K562 (cell line): ENCODE results near the gene AFDN. TPM values are rescaled to one million over a fixed set of nuclear protein-coding genes. Genes with fewer than 3 reads are reported as not detected.

ENCODE experiments used
- CEBPG ChIP-seq, 3 experiments: fragments of 200-800 bp in 1 of 3; sonication (Bioruptor generic) in 1 of 3; sonication (generic) in 1 of 3; formaldehyde crosslinking in 1 of 3; IDR thresholded peaks in 2 of 3; conservative IDR thresholded peaks in 1 of 3; 2 replicates each; pipeline versions ENCODE4 v1.6.1 to v1.8.0; 2016 to 2022; ENCODE audit warnings: missing compliant biosample characterization in 2 of 3, missing genetic modification characterization in 2 of 3, mild to moderate bottlenecking in 1 of 3, missing genetic modification reagents in 1 of 3
- ETS2 ChIP-seq: IDR thresholded peaks from 2 replicates; pipeline ENCODE4 v1.6.1; 2016; ENCODE audit warnings: borderline replicate concordance, missing genetic modification characterization, mild to moderate bottlenecking, moderate library complexity, missing compliant biosample characterization; ENCODE audit not compliant: poor library complexity, severe bottlenecking
- FIP1L1 ChIP-seq: fragments of 200-400 bp; formaldehyde crosslinking; IDR thresholded peaks from 2 replicates; pipeline ENCODE4 v1.6.1; 2018; ENCODE audit warnings: mild to moderate bottlenecking, low read depth, low read length; ENCODE audit not compliant: poor library complexity, severe bottlenecking
- GMEB1 ChIP-seq: fragments of 250-450 bp; sonication (Bioruptor Pico); IDR thresholded peaks from 2 replicates; pipeline ENCODE4 v1.4.0; 2020; ENCODE audit warnings: mild to moderate bottlenecking
- GTF2A2 ChIP-seq: IDR thresholded peaks from 2 replicates; pipeline ENCODE4 v1.6.1; 2016; ENCODE audit warnings: mild to moderate bottlenecking, missing genetic modification characterization, missing compliant biosample characterization
- HDAC6 ChIP-seq: IDR thresholded peaks from 2 replicates; pipeline ENCODE4 v1.6.1; 2012; ENCODE audit warnings: low read depth, mild to moderate bottlenecking, control low read depth, inconsistent platforms, low read length, moderate library complexity
- KLF10 ChIP-seq: fragments of 250-450 bp; sonication (Bioruptor Pico); IDR thresholded peaks from 2 replicates; pipeline ENCODE4 v1.6.1; 2021; ENCODE audit warnings: matching md5 sums
- KLF16 ChIP-seq: IDR thresholded peaks from 2 replicates; pipeline ENCODE4 v1.6.1; 2016; ENCODE audit warnings: antibody characterized with exemption
- SUPT5H ChIP-seq: fragments of 450-650 bp; IDR thresholded peaks from 2 replicates; pipeline ENCODE4 v1.6.1; 2016
- ZNF133 ChIP-seq: fragments of 250-450 bp; sonication (Bioruptor Pico); IDR thresholded peaks from 2 replicates; pipeline ENCODE4 v1.4.0; 2020; ENCODE audit warnings: mild to moderate bottlenecking
- polyA plus RNA-seq, 8 experiments: library from polyadenylated mRNA; depleted of rRNA in 4 of 8; stranded (reverse) in 5 of 8; unstranded in 3 of 8; fragments of >200 nt; fragmentation: Nextera tagmentation in 2 of 8; fragmentation: Illumina TruSeq in 1 of 8; extraction: Ambion mirVana in 2 of 8; extraction: Trizol in 1 of 8; gene quantifications; 2 replicates each; pipeline versions ENCODE4 v1.2.1 to v1.2.3, GENCODE V29; 2011 to 2014; ENCODE audit warnings: inconsistent platforms in 1 of 8, missing spikeins in 1 of 8
- total RNA-seq, 7 experiments: library from RNA; depleted of rRNA in 6 of 7; stranded (reverse); fragments of >200 nt in 6 of 7; fragmentation: Illumina TruSeq in 2 of 7; extraction: Trizol in 2 of 7; gene quantifications; 2 replicates each; pipeline versions ENCODE4 v1.2.1 to v1.2.3, GENCODE V29; 2011 to 2021; ENCODE audit warnings: low replicate concordance in 1 of 7
- TF ChIP-seq, protein P1 (sequence below): sonication (generic); formaldehyde crosslinking; IDR thresholded peaks from 2 replicates; pipeline ENCODE4 v1.8.0; 2022; ENCODE audit warnings: mild to moderate bottlenecking, missing genetic modification reagents

AFDN gene
- total and polyA plus RNA-seq, 9 of the 15 experiments (the other 6 are each of a cell fraction or from before 2014, with no cell fraction given): 7.2 to 129 (median 105) TPM

DNA sequence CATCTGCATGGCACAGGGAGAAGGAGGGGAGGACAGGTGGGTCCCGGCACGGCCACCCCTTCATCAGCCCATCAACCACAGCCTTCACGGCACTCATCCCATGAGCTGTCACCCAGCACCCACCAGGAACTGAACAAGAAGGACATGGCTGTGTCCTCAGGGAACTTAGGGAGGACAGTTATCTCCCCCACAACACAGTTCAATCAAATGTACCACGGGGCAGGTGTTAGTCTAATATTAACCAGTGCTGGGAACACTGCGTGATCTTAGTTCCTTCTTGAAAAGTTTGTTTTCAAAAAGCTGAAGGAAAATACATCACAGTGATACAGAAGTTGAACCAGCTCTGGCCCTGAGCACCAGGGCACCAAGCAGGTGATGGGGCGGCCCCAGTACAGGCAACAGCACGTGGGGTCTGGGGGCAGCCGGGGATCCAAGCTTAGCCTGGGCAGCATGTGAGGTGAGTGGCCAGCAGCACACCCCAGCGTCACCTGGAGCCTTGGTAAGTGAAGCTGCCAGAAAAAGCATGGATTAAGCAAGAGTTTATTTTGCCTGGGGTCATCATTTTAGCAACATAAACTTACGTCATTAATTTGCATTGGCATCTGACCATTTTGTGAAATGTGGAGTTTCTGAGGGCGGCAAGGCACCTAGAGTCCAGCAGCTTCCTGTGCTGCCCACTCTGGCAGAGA is 35.5 kb upstream of the AFDN start (continued):
- TF ChIP-seq FIP1L1 (no peak), HDAC6 (no peak), ETS2 (tag) (no peak), GMEB1 (CRISPR knock-in tag) (no peak), GTF2A2 (tag) (no peak), ZNF133 (CRISPR knock-in tag) (no peak), KLF10 (CRISPR knock-in tag) (no peak), KLF16 (no peak), SUPT5H (no peak), CEBPG (CRISPR knock-in tag; IDR thresholded peaks at IDR 0.05) (no peak), CEBPG (tag; conservative IDR thresholded peaks at IDR 0.05 in 1 of 2, IDR thresholded peaks at IDR 0.05 in 1 of 2) (no peak)
- TF ChIP-seq, protein P1, sequence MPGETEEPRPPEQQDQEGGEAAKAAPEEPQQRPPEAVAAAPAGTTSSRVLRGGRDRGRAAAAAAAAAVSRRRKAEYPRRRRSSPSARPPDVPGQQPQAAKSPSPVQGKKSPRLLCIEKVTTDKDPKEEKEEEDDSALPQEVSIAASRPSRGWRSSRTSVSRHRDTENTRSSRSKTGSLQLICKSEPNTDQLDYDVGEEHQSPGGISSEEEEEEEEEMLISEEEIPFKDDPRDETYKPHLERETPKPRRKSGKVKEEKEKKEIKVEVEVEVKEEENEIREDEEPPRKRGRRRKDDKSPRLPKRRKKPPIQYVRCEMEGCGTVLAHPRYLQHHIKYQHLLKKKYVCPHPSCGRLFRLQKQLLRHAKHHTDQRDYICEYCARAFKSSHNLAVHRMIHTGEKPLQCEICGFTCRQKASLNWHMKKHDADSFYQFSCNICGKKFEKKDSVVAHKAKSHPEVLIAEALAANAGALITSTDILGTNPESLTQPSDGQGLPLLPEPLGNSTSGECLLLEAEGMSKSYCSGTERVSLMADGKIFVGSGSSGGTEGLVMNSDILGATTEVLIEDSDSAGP: no peak
